SK-N-MC (cell line): ENCODE data around the gene THNSL1.

Source experiments
- EZH2 ChIP-seq: fragments of 200-600 bp; sonication (generic); IDR thresholded peaks from one replicate; pipeline ENCODE4 v1.6.1; 2017; ENCODE audit warnings: antibody characterized with exemption
- FOXP2 ChIP-seq: optimal IDR thresholded peaks from 2 replicates; pipeline ENCODE3; 2011; ENCODE audit warnings: mild to moderate bottlenecking, moderate library complexity; ENCODE audit not compliant: insufficient read depth; ENCODE audit errors: extremely low read length, control extremely low read depth
- POLR2AphosphoS5 ChIP-seq: IDR thresholded peaks from 2 replicates; pipeline ENCODE4 v1.6.1; 2012; ENCODE audit warnings: mild to moderate bottlenecking, low read depth, low read length, borderline replicate concordance

DNA sequence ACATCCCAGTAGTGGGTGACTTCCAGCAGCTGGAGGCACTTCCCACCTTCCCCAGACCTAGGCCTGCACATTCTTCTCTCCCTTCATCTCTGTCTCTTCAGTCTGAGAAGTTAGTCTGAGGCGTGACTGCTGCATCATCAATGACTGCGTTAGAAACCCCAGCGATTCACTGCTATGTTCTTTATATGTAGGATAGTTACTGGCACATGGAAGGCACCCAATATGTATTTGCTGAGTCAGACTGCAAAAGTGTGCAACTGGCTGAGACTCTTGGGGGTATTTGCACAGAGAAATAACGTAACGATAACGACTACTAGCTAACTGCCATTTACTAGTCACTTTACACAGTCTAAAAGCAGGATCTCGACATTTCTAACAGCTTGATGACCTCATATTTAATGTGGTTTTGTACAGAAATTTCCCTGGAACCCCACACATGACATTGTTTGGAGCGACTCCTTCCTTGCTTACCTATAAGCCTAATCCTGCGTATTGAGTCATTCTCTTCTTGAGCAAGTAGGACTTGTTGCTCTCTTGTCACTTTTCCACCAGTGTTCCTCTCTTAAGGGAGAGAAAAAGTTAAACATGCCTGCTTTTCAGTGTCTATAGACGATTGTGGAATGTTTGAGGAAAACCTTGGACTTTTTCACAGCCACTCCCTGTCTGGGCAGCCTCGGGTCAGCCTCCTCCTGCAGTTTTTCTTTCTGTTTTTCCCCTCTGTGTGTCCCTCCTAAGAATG, 45.5 kb downstream of the THNSL1 start:
- TF ChIP-seq EZH2 (no peak), POLR2AphosphoS5 (no peak), FOXP2 (no peak)
